Tibial artery (tissue), 4 donors: ENCODE data around the gene JADE3.
A peak's percentile ranks its signal among the peaks of the same experiment; 100 is the strongest.

Experiments used
- DNase-seq, 2 donors: peaks; one replicate each; pipeline ENCODE4 v3.0.0-alpha.2; 2019
- H3K27ac ChIP-seq, 2 donors: fragments of 200-600 bp; sonication (generic) in 1 of 2; 1 replicate in 1 of 2; 2 replicates in 1 of 2; pipeline ENCODE4 v1.5.1; 2018 to 2019; ENCODE audit warnings: mild to moderate bottlenecking in 1 of 2
- H3K27me3 ChIP-seq, 2 donors: fragments of 200-600 bp; sonication (generic) in 1 of 2; one replicate each; pipeline versions ENCODE4 v1.5.1 to v1.6.0; 2016 to 2019
- H3K36me3 ChIP-seq, 3 donors: fragments of 200-600 bp; sonication (generic) in 2 of 3; one replicate each; pipeline ENCODE4 v1.5.1; 2016 to 2019; ENCODE audit warnings: mild to moderate bottlenecking in 2 of 3
- H3K4me1 ChIP-seq, 4 donors: fragments of 200-600 bp; sonication (generic) in 2 of 4; 1 replicate in 3 of 4; 2 replicates in 1 of 4; pipeline ENCODE4 v1.5.1; 2016 to 2019
- H3K4me3 ChIP-seq, 2 donors: fragments of 200-600 bp; sonication (generic) in 1 of 2; 1 replicate in 1 of 2; 2 replicates in 1 of 2; pipeline ENCODE4 v1.5.1; 2018 to 2019; ENCODE audit warnings: mild to moderate bottlenecking in 2 of 2
- H3K9me3 ChIP-seq, 3 donors: fragments of 200-600 bp; sonication (generic) in 1 of 3; one replicate each; pipeline ENCODE4 v1.5.1; 2016 to 2019
- CTCF ChIP-seq, 2 experiments: fragments of 200-600 bp in 1 of 2; fragments of 450-650 bp in 1 of 2; IDR thresholded peaks; one replicate each; pipeline ENCODE4 v1.5.1; 2017 to 2019; ENCODE audit warnings: antibody characterized with exemption in 2 of 2, mild to moderate bottlenecking in 1 of 2, moderate library complexity in 1 of 2
- intact Hi-C: fragments of 100-400 bp; cut with DNase I; formaldehyde crosslinking; loops from one replicate; pipeline ENCODE4 v1.15.0; 2023; ENCODE audit warnings: low total_unique reads

JADE3 gene

GRCh38 chrX:46912098-46912602 is at the start of gene JADE3:
Gene JADE3, plus strand, starts transcription at chrX:46912421. Its CDS starts 72,474 bp downstream, at chrX:46984895.
- intact Hi-C loops, result no loop called here

GRCh38 chrX:46863072-46863471 is 49.1 kb upstream of the JADE3 start:
- DNase-seq, result no peak
- Histone ChIP-seq H3K27me3 (no peaks in the 10 kb centered on the region), H3K4me3 (no peak overlapping the region), H3K36me3 (no peaks in the 10 kb centered on the region), H3K9me3 (no peaks in the 10 kb centered on the region), H3K4me1 (peaks cover 0 to 5% (median 0%) of the 10 kb centered on the region in 4 donors), H3K27ac (no peak overlapping the region)
- intact Hi-C loops, result no loop called here
- no peak for TF ChIP-seq CTCF (IDR thresholded peaks at IDR 0.05)

More at GRCh38 chrX:46912098-46912602, at the start of gene JADE3:
- Histone ChIP-seq H3K27me3 (no peaks in the 10 kb centered on the region), H3K4me3 (peak within 1 kb of the TSS; percentile 65 to 76), H3K27ac (peak within 1 kb of the TSS; percentile 55 to 56), H3K4me1 (peaks cover 0 to 7% (median 0%) of the 10 kb centered on the region in 4 donors), H3K36me3 (no peaks in the 10 kb centered on the region), H3K9me3 (no peaks in the 10 kb centered on the region)
- TF ChIP-seq CTCF (IDR thresholded peaks at IDR 0.05), result no peak
- peak; percentile 71 to 81 for DNase-seq

- Histone ChIP-seq H3K36me3 (no peaks in the 10 kb centered on the region), H3K4me3 (no peak overlapping the region), H3K27me3 (no peaks in the 10 kb centered on the region), H3K4me1 (peaks cover 0 to 5% (median 0%) of the 10 kb centered on the region in 4 donors), H3K27ac (no peak overlapping the region), H3K9me3 (no peaks in the 10 kb centered on the region)
- no peak for DNase-seq
- TF ChIP-seq CTCF (IDR thresholded peaks at IDR 0.05), result no peak
- intact Hi-C loops, result no loop called here
These were observed 47.6 kb upstream of the JADE3 start for GRCh38 chrX:46864606-46865005.

- intact Hi-C loops, result no loop called here
- DNase-seq, result no peak
- TF ChIP-seq CTCF (IDR thresholded peaks at IDR 0.05), result no peak
- no peak overlapping the region for H3K4me3 ChIP-seq
- H3K36me3 ChIP-seq, result no peaks in the 10 kb centered on the region
- H3K27ac ChIP-seq, result peak overlapping the region in 1 of 2 donors; percentile 43
- no peaks in the 10 kb centered on the region for H3K27me3 ChIP-seq
- no peaks in the 10 kb centered on the region for H3K9me3 ChIP-seq
- peaks cover 0 to 5% (median 0%) of the 10 kb centered on the region in 4 donors for H3K4me1 ChIP-seq
These were observed 46.9 kb upstream of the JADE3 start for GRCh38 chrX:46865281-46865680.

GRCh38 chrX:46866726-46867125 is 45.5 kb upstream of the JADE3 start:
- no peaks in the 10 kb centered on the region for H3K9me3 ChIP-seq
- no peaks in the 10 kb centered on the region for H3K27me3 ChIP-seq
- H3K27ac ChIP-seq, result no peak overlapping the region
- no peaks in the 10 kb centered on the region for H3K36me3 ChIP-seq
- H3K4me3 ChIP-seq, result no peak overlapping the region
- TF ChIP-seq CTCF (IDR thresholded peaks at IDR 0.05), result no peak
- H3K4me1 ChIP-seq, result peaks cover 0 to 5% (median 0%) of the 10 kb centered on the region in 4 donors
- intact Hi-C loops, result no loop called here
- DNase-seq, result no peak

- intact Hi-C loops, result no loop called here
- Histone ChIP-seq H3K4me3 (no peak overlapping the region), H3K36me3 (no peaks in the 10 kb centered on the region), H3K27me3 (no peaks in the 10 kb centered on the region), H3K27ac (no peak overlapping the region), H3K9me3 (no peaks in the 10 kb centered on the region), H3K4me1 (peaks cover 0 to 10% (median 0%) of the 10 kb centered on the region in 4 donors)
- no peak for DNase-seq
- no peak for TF ChIP-seq CTCF (IDR thresholded peaks at IDR 0.05)
These were observed 38.5 kb upstream of the JADE3 start for GRCh38 chrX:46873746-46874145.
